Large intestine (tissue), 3 donors: Measurements from ENCODE around the gene CBX4. TPM values are rescaled to one million over a fixed set of nuclear protein-coding genes. Genes with fewer than 3 reads are reported as not detected.

ENCODE experiments used
- DNase-seq, 2 donors: peaks; one replicate each; pipeline versions ENCODE4 v3.0.0 to v3.0.0-alpha.2; 2013
- H3K27ac ChIP-seq: one replicate; pipeline ENCODE4 v1.5.1; 2013; ENCODE audit warnings: low read length
- H3K27me3 ChIP-seq: 2 replicates; pipeline ENCODE4 v1.6.1; 2013; ENCODE audit warnings: low read length; ENCODE audit not compliant: control insufficient read depth, insufficient read depth
- H3K36me3 ChIP-seq: 2 replicates; pipeline ENCODE4 v1.6.1; 2013; ENCODE audit warnings: low read length; ENCODE audit not compliant: control insufficient read depth, insufficient read depth
- H3K4me1 ChIP-seq: one replicate; pipeline ENCODE4 v1.6.1; 2013; ENCODE audit warnings: low read length; ENCODE audit not compliant: control insufficient read depth, insufficient read depth
- H3K4me3 ChIP-seq: one replicate; pipeline ENCODE4 v1.5.1; 2013; ENCODE audit warnings: low read length
- H3K9me3 ChIP-seq: one replicate; pipeline ENCODE4 v1.6.1; 2013; ENCODE audit warnings: mild to moderate bottlenecking, low read depth, low read length, moderate library complexity; ENCODE audit not compliant: control insufficient read depth
- WGBS: methylation state at CpG from one replicate; pipeline ENCODE4 v1.1.5; 2013; ENCODE audit warnings: low lambda C conversion rate; ENCODE audit not compliant: insufficient coverage; 5-methylcytosine and 5-hydroxymethylcytosine counted together
- polyA plus RNA-seq: library from polyadenylated mRNA; unstranded; fragments of 120-200 nt; gene quantifications from one replicate; pipeline ENCODE4 v1.2.1, GENCODE V29; 2013

Gene CBX4
- polyA plus RNA-seq, 1 donor = 53.7 TPM

DNA sequence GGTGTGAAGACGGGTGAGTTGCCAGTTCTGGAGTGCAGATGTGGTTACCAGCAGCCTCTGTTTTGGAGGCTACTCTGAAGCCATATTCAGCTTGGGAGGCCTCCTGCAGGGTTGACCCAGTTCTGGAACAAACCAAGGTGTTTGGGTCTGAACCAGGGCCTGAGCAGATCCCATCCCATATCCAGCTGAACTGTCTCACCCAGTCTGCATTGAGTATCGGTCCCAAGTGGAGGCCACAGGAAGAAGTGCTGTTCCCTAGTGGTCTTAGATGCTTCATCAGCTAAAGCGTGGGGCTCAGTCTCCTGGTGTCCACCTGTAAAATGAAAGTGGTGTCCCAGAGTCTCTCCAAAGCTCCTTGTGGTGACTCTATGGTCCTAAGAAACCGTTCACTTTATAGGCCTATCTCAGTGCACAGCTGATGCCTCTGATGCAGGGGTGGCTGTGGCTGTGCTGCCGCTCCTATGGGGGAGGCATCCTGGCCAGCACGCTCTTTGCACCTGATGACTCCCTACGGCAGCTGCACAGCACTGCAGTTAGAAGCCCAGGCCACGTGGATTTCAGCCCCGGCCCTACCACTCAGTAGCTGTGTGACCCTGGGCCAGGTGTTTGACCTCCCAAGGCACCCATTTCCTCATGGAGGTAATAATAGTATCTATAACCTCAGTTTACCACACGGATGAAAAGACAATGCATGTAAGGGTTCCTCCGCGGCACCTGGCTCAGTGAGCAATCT lies 21.0 kb downstream of the CBX4 start:
- Histone ChIP-seq H3K4me1 (peaks cover 17% of the 10 kb centered on the region), H3K9me3 (peaks cover 4% of the 10 kb centered on the region), H3K27ac (no peak overlapping the region), H3K36me3 (no peaks in the 10 kb centered on the region), H3K27me3 (peaks cover 61% of the 10 kb centered on the region), H3K4me3 (no peak overlapping the region)
- DNase-seq = no peak
- WGBS = no CpG with 5 or more reads among the region's 12 CpGs

DNA sequence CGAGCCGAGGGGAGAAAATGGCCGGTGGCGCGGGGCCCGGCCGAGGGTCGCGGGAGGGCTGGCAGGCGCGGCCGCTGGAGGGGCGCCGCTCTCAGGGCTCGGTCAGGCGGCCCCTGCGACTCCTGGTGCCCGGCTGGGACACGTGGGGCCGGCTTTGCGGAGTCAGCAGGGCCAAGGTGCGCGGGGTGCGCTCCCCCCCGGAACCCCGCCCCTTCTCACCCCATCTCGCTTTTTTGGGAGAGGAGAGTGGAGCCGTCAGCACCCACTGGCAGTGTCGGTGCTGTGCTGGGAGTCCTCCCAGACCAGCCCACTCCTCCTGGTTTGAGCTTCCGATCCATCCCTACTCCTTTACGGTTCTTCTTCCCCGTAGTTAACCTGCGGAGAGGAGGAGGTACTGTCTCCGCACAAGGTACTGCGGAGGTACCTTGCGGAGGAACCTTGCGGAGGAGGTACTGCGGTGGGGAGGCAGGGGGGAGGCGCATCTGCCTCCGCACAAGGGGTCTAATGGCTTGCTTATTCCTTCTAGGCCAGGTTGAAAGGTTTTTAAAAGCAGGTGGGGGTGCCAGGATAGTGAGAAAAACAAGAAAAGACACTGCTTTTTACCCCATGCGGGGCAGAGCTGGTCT lies 23.3 kb downstream of the CBX4 start:
- Histone ChIP-seq H3K9me3 (peaks cover 17% of the 10 kb centered on the region), H3K27me3 (peaks cover 82% of the 10 kb centered on the region), H3K27ac (no peak overlapping the region), H3K4me3 (no peak overlapping the region), H3K4me1 (peaks cover 34% of the 10 kb centered on the region), H3K36me3 (no peaks in the 10 kb centered on the region)
- no CpG with 5 or more reads among the region's 41 CpGs for WGBS
- DNase-seq = peak in 1 of 2 donors; percentile 38

DNA sequence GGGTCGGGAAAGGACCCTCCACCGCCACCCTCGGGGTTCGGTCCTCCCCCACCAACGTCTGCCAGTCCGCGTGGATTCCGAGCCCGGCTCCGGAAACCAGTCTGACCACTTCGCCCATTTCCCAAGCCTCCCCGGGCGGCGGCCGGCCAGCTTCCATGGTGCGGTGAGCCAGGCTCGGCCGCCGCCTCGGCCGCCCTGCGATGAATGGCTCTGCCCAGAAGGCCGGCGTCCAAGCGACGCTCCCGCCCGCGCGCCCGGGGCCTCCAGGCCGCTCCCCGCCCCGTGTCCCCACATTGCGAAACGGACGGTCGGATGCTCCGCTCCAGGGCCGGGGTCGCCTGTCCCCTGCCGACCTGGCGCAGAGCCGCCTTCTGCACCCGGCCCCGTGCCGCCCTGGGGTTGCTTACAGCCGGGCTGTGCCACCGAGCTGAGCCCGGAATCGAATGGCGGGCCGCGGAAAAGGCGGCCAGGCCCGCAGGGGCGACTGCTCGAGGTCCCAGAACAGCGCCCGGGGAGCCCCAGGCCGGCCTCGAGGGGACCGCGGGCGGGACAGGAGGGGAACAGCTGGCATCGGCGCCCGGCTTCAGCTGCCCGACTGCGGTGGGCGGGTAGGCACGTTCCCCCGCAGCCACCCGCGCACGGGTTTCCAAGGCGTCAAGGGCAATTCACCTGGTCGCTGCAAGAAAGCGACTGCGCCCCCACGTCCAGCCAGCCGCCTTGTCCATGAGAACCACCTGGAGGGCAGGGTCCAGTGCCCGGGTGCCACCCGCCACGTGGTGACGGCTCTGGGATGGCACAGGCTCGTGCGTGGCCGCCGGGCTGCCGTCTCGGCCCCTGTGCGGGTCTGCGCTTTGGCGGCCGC lies 24.0 kb downstream of the CBX4 start:
- H3K4me3 ChIP-seq = no peak overlapping the region
- WGBS = no CpG with 5 or more reads among the region's 96 CpGs
- H3K4me1 ChIP-seq = peaks cover 41% of the 10 kb centered on the region
- no peaks in the 10 kb centered on the region for H3K36me3 ChIP-seq
- no peak overlapping the region for H3K27ac ChIP-seq
- H3K27me3 ChIP-seq = peaks cover 88% of the 10 kb centered on the region
- DNase-seq = peak in 1 of 2 donors; percentile 65
- H3K9me3 ChIP-seq = peaks cover 21% of the 10 kb centered on the region

DNA sequence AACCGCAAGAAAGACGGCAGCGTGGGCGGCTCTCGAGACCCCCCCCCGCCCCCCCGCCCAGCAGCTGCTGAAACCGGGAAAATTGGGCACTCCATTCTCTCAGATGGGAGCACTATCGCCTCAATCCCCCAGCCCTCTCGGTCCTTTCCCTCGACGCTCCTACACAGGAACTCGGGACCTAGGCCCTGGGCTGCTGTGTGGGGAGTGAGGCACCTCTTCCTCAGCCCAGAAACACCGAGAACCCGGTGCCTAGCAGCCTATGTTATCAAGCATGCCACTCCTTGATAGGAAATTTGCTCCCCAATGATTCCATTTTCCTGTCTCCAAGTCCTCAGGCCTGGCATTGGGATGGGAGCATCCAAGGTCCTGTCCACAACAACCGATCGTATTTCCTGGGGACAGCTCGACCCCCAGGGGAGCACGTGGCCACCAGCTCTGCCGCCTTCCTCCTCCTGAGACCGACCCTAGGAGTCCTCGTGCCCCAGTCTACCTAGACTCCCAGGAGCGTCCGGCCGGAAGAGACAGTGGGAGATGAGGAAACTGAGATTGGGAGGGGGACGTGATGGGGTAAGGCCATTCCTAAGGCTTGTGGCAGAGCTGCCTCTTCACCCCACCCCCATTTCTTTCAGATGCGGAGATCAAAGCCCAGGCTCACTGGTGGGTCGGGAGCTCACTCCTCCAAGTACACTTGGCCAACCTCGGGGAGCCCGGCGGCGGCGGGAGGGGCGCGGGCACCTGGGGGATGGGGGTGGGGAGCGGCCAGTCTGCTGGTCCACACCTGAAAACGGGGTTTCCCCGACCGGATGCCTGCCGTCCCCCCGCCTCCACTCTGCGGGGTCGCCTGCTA lies 24.9 kb downstream of the CBX4 start:
- Histone ChIP-seq H3K27ac (no peak overlapping the region), H3K4me3 (no peak overlapping the region), H3K36me3 (no peaks in the 10 kb centered on the region), H3K27me3 (peaks cover 87% of the 10 kb centered on the region), H3K4me1 (peaks cover 46% of the 10 kb centered on the region), H3K9me3 (peaks cover 23% of the 10 kb centered on the region)
- peak in 1 of 2 donors; percentile 42 for DNase-seq
- WGBS = no CpG with 5 or more reads among the region's 43 CpGs

DNA sequence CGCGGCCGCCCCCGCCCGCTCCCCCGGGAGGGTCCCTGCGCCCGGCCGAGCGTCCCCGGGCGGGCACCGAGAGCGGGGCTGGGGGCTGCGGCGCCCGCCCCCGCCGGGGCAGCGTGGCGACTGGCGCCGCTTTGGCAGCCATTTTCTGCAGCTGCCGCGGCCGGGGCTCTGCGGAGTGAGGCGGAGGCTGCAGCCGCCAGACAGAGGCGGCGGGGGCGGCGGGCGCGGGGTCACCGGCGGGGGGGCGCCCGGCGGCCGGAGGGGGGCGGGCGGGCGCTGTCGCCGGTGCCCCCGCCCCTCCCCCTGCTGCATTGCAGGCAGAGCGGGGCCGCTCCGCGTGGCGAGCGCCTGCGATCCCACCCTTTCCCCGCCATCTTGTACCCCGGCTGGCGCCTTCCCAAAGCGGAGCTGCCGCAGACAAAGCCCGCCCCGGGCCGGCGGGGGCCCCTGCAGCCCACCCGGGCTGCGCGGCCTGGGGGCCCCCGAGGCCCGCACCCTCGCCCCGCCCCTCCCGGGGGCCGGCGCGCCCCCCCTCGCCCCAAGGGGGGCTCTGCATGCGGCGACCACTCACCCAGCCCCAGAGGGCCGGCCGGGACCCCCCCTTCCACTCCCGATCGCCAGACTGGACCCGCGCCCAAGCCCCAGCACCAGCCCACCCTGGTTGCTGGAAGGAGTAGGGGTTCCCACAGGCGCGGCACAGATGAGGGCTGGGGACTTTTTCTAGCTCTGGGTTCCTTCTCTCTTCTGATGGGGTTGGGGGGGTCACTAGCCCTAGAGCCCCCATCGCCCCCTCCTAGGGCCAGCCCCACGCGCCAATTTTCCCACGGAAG lies 25.7 kb downstream of the CBX4 start:
- H3K4me1 ChIP-seq = peaks cover 53% of the 10 kb centered on the region
- no peak for DNase-seq
- WGBS = no CpG with 5 or more reads among the region's 89 CpGs
- peaks cover 24% of the 10 kb centered on the region for H3K9me3 ChIP-seq
- H3K36me3 ChIP-seq = no peaks in the 10 kb centered on the region
- no peak overlapping the region for H3K4me3 ChIP-seq
- no peak overlapping the region for H3K27ac ChIP-seq
- peaks cover 92% of the 10 kb centered on the region for H3K27me3 ChIP-seq

DNA sequence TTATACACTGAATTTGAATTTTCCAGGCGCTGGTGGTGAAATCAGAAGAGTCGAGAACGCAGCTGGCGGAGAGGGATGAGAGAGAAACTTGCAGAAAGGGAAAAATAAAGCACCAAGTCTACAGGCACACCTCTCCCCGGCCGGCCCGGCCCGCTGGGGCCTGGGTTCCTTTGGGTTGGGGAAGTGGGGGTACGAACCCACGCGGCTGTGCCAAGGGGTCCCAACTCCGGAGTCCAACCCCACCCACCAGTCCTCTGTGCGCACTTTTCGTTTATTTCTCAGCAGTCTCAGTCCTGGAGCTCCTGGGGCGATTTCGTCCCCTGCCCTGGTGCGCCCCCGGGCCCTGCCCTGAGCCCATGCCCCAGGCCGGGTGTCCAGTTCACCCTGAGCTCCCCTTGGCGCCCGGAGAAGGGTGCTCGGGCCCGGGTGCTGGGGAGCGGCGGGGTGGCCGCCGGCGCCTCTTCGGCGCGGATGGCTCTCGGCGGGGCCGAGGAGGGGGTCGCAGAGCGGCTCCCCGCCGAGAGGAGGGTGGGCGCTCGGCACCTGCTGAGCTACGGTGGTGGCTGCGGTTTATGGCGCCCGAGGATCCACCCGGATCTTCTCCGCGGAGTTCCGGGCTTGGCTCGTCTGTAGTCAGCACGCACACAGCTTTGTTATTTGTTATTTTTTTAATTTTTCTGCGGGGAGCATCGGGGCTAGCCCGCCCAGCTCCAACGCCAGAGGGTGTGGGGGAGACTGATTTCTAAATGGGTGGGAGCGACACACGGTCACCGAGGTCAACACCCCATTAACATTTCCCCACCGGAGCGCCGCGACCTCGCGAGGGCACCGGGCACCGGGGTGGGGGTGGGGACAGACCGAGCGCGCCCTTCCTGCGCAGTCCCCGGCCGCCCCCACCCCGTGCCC lies 26.6 kb downstream of the CBX4 start:
- no peak overlapping the region for H3K4me3 ChIP-seq

DNA sequence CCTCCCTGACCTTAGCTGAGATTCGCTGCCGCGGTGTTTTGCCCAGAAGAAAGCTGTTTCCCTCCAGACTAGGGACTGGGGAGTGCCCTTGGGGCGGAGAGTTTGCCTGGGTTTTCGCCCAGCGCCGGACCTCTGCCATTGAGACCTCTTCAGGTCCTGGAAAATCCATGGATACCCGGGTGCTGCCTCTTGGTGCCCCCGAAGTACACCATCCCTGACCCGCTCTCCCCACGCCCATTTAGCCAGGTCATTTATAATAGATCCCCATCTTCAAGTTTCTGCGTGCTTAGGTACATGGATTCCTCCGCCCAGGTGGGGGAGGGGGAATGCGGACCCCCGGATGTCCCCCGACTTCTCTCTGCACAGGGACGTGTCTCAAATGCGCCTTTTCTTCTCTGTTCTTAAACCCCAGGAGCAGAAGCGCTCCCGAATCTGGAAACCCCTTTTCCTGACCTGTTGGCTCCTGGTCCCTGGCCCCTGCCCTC lies 27.3 kb downstream of the CBX4 start:
- no CpG with 5 or more reads among the region's 20 CpGs for WGBS
- H3K4me1 ChIP-seq = peaks cover 53% of the 10 kb centered on the region
- H3K27ac ChIP-seq = no peak overlapping the region
- H3K9me3 ChIP-seq = peaks cover 24% of the 10 kb centered on the region
- H3K4me3 ChIP-seq = no peak overlapping the region
- H3K27me3 ChIP-seq = peaks cover 92% of the 10 kb centered on the region
- DNase-seq = no peak
- no peaks in the 10 kb centered on the region for H3K36me3 ChIP-seq

More for the DNA sequence above, 26.6 kb downstream of the CBX4 start:
- H3K27me3 ChIP-seq = peaks cover 92% of the 10 kb centered on the region
- H3K4me1 ChIP-seq = peaks cover 53% of the 10 kb centered on the region
- H3K27ac ChIP-seq = no peak overlapping the region
- DNase-seq = peak in 1 of 2 donors; percentile 44
- H3K9me3 ChIP-seq = peaks cover 24% of the 10 kb centered on the region
- WGBS = no CpG with 5 or more reads among the region's 72 CpGs
- no peaks in the 10 kb centered on the region for H3K36me3 ChIP-seq

DNA sequence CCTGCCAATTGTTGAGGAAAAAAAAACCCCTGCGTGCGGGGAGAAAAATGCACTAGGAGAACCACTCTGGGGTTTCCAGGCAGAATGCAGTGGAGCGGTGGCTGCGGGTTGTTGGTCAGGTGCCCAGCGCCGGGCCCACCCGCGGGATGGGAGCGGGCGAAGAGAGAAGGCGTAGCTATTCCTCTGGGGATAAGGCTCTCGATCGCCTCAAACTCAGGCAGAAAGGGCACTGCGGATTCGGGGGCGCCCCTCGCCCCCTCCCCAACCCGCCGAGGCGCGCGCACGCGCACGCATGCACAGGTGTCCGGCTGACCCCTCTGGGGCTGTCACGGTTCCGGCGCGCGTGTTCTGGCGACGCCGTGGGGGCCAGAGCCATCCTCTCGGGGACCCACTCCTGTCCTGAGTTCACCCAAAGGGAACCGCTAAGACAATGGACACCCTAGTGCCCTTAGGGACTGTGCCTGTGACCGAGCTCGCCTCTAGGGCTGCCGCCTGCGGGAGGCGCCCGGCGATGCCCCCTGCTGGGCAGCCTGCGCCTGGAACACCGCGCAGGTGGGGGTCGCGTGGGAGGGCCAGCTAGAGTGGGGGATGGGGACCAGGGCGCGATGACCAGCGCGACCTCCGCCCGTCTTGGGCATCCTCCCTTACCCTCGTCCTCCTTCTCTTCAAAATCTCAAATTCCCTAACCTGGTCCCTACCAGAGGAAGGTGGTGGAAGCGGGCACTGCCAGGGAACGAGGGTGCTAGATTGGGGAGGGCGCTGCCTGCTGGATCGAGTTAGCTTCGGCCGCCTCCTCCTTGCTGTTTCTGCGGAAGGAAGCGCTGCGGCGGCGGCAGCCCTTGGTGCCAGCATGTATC lies 28.0 kb downstream of the CBX4 start:
- WGBS = 10% methylated on average over 2 of the region's 66 CpGs
- peaks cover 92% of the 10 kb centered on the region for H3K27me3 ChIP-seq

More for the DNA sequence above, 28.0 kb downstream of the CBX4 start:
- Histone ChIP-seq H3K36me3 (no peaks in the 10 kb centered on the region), H3K4me3 (peak overlapping the region; percentile 14), H3K4me1 (peaks cover 53% of the 10 kb centered on the region), H3K9me3 (peaks cover 24% of the 10 kb centered on the region), H3K27ac (no peak overlapping the region)
- peak in 1 of 2 donors; percentile 59 for DNase-seq
